Natural killer cell (primary cell): ENCODE measurements around the gene TLX1. TPM values are rescaled to one million over a fixed set of nuclear protein-coding genes. Genes with fewer than 3 reads are reported as not detected.

Experiments used
- ATAC-seq, 3 donors: fragments of 150-1000 bp in 2 of 3; fragments of 200-7000 bp in 1 of 3; cut with Tn5 transposase; 1 replicate in 1 of 3; 2 replicates in 2 of 3; pipeline ENCODE4 v1.10.0; 2021; ENCODE audit warnings: mild to moderate bottlenecking in 2 of 3, moderate library complexity in 2 of 3
- DNase-seq, 2 donors: peaks; one replicate each; pipeline versions ENCODE4 v3.0.0 to v3.0.0-alpha.2; 2013 to 2021; ENCODE audit warnings: mixed read lengths in 1 of 2
- H3K27ac ChIP-seq: one replicate; pipeline ENCODE4 v1.5.1; 2013; ENCODE audit warnings: mild to moderate bottlenecking, low read length
- H3K27me3 ChIP-seq: one replicate; pipeline ENCODE4 v1.6.1; 2013; ENCODE audit warnings: low read length; ENCODE audit not compliant: control insufficient read depth, insufficient read depth
- H3K36me3 ChIP-seq: one replicate; pipeline ENCODE4 v1.6.1; 2013; ENCODE audit warnings: low read length; ENCODE audit not compliant: control insufficient read depth, insufficient read depth
- H3K4me1 ChIP-seq: one replicate; pipeline ENCODE4 v1.6.1; 2013; ENCODE audit warnings: low read length; ENCODE audit not compliant: control insufficient read depth, insufficient read depth
- H3K4me3 ChIP-seq: one replicate; pipeline ENCODE4 v1.5.1; 2013; ENCODE audit warnings: low read length
- H3K9me3 ChIP-seq: one replicate; pipeline ENCODE4 v1.6.1; 2013; ENCODE audit warnings: low read length; ENCODE audit not compliant: control insufficient read depth, insufficient read depth
- H3K27ac Mint-ChIP-seq, 2 donors: one replicate each; pipeline ENCODE4 v1.8.0; 2022; ENCODE audit warnings: mild to moderate bottlenecking in 2 of 2, mixed read lengths in 2 of 2, moderate library complexity in 1 of 2
- H3K27me3 Mint-ChIP-seq, 2 donors: one replicate each; pipeline ENCODE4 v1.8.0; 2022; ENCODE audit warnings: low read depth in 2 of 2, mixed read lengths in 2 of 2
- H3K36me3 Mint-ChIP-seq: one replicate; pipeline ENCODE4 v1.8.0; 2022; ENCODE audit warnings: mixed read lengths
- H3K4me1 Mint-ChIP-seq, 2 donors: one replicate each; pipeline ENCODE4 v1.8.0; 2022; ENCODE audit warnings: mixed read lengths in 2 of 2
- H3K4me3 Mint-ChIP-seq: one replicate; pipeline ENCODE4 v1.8.0; 2022; ENCODE audit warnings: mild to moderate bottlenecking, moderate library complexity, mixed read lengths
- H3K9me3 Mint-ChIP-seq, 2 donors: one replicate each; pipeline ENCODE4 v1.8.0; 2022; ENCODE audit warnings: mixed read lengths in 2 of 2
- WGBS: methylation state at CpG from one replicate; pipeline ENCODE4 v1.1.7; 2013; ENCODE audit warnings: missing lambda C conversion rate; ENCODE audit not compliant: insufficient coverage; 5-methylcytosine and 5-hydroxymethylcytosine counted together
- intact Hi-C: fragments of 100-400 bp; cut with micrococcal nuclease; formaldehyde crosslinking; loops from one replicate; pipeline ENCODE4 v1.14.2; 2022
- total RNA-seq, 4 donors: library from RNA; stranded (reverse); fragments of 120-200 nt in 1 of 4; gene quantifications; one replicate each; pipeline versions ENCODE4 v1.2.3 to v1.2.4, GENCODE V29; 2013 to 2022
- TF ChIP-seq, protein P1 (sequence below): fragments of 200-600 bp; IDR thresholded peaks from one replicate; pipeline ENCODE4 v1.8.0; 2022; ENCODE audit warnings: antibody characterized with exemption

The TLX1 gene
- total RNA-seq, 3 donors from 2014 or later (not counting 1 experiment from before 2014, with no cell fraction given) = not detected

DNA sequence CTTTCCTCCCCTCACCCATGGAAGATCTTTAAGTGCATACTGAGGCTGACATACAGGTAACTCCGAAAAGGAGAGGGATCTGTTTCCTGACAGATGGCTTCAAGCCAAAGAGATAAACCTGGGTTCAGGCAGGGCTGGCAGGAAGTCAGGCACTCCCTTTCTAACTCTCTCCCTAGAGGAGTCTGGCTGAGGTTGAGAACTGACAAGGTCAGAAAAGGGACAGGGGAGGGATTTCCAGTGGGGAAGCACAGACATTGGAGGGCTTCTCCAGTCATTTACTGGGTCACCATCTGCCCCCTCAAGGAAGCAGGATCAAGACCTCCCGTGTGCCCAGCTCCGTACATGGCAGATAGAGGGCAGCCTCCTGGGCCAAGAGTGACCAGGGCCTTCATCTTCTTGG, 31.6 kb downstream of the TLX1 start:
- H3K36me3 Mint-ChIP-seq = no peaks in the 10 kb centered on the region
- no peaks in the 10 kb centered on the region for H3K9me3 ChIP-seq
- TF ChIP-seq, protein P1, sequence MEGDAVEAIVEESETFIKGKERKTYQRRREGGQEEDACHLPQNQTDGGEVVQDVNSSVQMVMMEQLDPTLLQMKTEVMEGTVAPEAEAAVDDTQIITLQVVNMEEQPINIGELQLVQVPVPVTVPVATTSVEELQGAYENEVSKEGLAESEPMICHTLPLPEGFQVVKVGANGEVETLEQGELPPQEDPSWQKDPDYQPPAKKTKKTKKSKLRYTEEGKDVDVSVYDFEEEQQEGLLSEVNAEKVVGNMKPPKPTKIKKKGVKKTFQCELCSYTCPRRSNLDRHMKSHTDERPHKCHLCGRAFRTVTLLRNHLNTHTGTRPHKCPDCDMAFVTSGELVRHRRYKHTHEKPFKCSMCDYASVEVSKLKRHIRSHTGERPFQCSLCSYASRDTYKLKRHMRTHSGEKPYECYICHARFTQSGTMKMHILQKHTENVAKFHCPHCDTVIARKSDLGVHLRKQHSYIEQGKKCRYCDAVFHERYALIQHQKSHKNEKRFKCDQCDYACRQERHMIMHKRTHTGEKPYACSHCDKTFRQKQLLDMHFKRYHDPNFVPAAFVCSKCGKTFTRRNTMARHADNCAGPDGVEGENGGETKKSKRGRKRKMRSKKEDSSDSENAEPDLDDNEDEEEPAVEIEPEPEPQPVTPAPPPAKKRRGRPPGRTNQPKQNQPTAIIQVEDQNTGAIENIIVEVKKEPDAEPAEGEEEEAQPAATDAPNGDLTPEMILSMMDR = no peak
- WGBS = 47% methylated on average over 3 of the region's 3 CpGs
- no peaks in the 10 kb centered on the region for H3K9me3 Mint-ChIP-seq
- H3K4me1 ChIP-seq = peaks cover 7% of the 10 kb centered on the region
- intact Hi-C loops = no loop called here
- DNase-seq (no peak), ATAC-seq (no peak)
- H3K36me3 ChIP-seq = no peaks in the 10 kb centered on the region
- H3K4me1 Mint-ChIP-seq = peaks cover 18 to 20% of the 10 kb centered on the region in 2 donors
- H3K27ac ChIP-seq = no peak overlapping the region
- H3K27ac Mint-ChIP-seq = no peak overlapping the region
- H3K4me3 Mint-ChIP-seq = no peak overlapping the region
- no peak overlapping the region for H3K4me3 ChIP-seq
- peaks cover 23% of the 10 kb centered on the region for H3K27me3 ChIP-seq
- peaks cover 31 to 69% of the 10 kb centered on the region in 2 donors for H3K27me3 Mint-ChIP-seq

DNA sequence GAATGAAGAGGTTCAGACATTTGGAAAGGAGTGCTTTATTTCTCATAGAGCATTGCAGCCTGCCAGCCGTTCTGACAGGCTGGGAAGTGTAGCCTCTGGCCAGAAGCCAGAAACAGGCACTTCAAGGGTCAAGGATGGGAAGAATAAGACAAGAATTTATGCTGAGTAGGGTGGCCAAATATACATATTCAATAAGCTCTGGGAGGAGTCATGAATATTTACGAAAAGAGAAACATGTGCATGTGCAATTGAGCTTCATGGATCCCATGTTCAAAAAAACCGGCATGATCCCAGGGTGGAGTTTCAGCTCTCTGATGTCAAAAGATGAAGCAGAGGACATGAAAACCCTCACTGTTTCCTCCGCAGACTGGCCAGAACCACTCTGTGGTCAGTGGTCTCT, 32.9 kb downstream of the TLX1 start:
- H3K4me3 ChIP-seq = no peak overlapping the region
- Mint-ChIP-seq H3K9me3 (no peaks in the 10 kb centered on the region), H3K27me3 (peaks cover 34 to 71% of the 10 kb centered on the region in 2 donors), H3K4me3 (no peak overlapping the region), H3K36me3 (no peaks in the 10 kb centered on the region), H3K27ac (no peak overlapping the region), H3K4me1 (peaks cover 18 to 20% of the 10 kb centered on the region in 2 donors)
- H3K27ac ChIP-seq = no peak overlapping the region
- H3K36me3 ChIP-seq = no peaks in the 10 kb centered on the region
- no peak for DNase-seq
- no peak for ATAC-seq
- H3K9me3 ChIP-seq = no peaks in the 10 kb centered on the region
- TF ChIP-seq, protein P1 = no peak
- intact Hi-C loops = no loop called here
- WGBS = 48% methylated on average over 4 of the region's 4 CpGs
- H3K27me3 ChIP-seq = peaks cover 23% of the 10 kb centered on the region
- peaks cover 7% of the 10 kb centered on the region for H3K4me1 ChIP-seq

DNA sequence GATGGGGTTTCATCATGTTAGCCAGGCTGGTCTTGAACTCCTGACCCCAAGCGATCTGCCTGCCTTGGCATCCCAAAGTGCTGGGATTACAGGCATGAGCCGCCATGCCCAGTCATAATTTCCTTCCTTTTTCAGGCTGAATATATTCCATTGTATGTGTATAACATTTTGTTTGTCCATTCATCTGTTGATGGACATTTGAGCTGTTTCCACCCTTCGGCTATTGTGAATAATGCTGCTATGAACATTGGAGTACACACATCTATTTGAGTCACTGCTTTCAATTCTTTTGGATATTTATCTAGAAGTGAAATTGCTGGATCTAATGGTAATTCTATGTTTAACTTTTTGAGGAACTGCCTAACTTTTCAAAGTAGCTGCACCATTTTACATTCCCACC, 34.6 kb downstream of the TLX1 start:
- no peaks in the 10 kb centered on the region for H3K36me3 Mint-ChIP-seq
- Histone ChIP-seq H3K36me3 (no peaks in the 10 kb centered on the region), H3K4me1 (peaks cover 7% of the 10 kb centered on the region), H3K9me3 (no peaks in the 10 kb centered on the region), H3K27me3 (peaks cover 23% of the 10 kb centered on the region), H3K4me3 (no peak overlapping the region), H3K27ac (no peak overlapping the region)
- no peak overlapping the region for H3K4me3 Mint-ChIP-seq
- peaks cover 33 to 78% of the 10 kb centered on the region in 2 donors for H3K27me3 Mint-ChIP-seq
- ATAC-seq (no peak), DNase-seq (no peak)
- TF ChIP-seq, protein P1 = no peak
- H3K9me3 Mint-ChIP-seq = no peaks in the 10 kb centered on the region
- peaks cover 18 to 20% of the 10 kb centered on the region in 2 donors for H3K4me1 Mint-ChIP-seq
- 69% methylated on average over 2 of the region's 3 CpGs for WGBS
- intact Hi-C loops = no loop called here
- H3K27ac Mint-ChIP-seq = no peak overlapping the region

DNA sequence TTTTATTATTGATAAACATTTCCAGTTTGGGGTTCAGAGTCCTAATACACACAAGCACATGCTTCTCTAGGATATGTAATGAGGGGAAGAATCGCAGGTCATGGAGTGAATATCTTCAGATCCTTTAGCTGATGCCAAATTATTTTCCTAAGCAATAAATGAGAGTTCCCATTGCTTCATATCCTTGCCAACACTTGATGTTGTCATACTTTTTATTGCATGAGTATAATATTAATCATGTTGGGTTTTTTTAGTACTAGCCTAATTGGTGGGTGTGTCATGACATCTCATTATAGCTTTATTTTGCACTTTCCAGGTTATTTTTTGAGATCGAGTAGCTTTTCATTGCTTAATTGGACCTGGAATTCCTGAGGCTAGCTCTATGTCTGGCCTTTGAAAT, 35.3 kb downstream of the TLX1 start:
- H3K36me3 Mint-ChIP-seq = no peaks in the 10 kb centered on the region
- ATAC-seq (no peak), DNase-seq (no peak)
- no peak overlapping the region for H3K27ac ChIP-seq
- H3K27me3 Mint-ChIP-seq = peaks cover 32 to 73% of the 10 kb centered on the region in 2 donors
- TF ChIP-seq, protein P1 = no peak
- intact Hi-C loops = no loop called here
- peaks cover 23% of the 10 kb centered on the region for H3K27me3 ChIP-seq
- no peaks in the 10 kb centered on the region for H3K9me3 Mint-ChIP-seq
- no peak overlapping the region for H3K27ac Mint-ChIP-seq
- peaks cover 7% of the 10 kb centered on the region for H3K4me1 ChIP-seq
- peaks cover 16 to 18% of the 10 kb centered on the region in 2 donors for H3K4me1 Mint-ChIP-seq
- no peak overlapping the region for H3K4me3 Mint-ChIP-seq
- no peaks in the 10 kb centered on the region for H3K36me3 ChIP-seq
- H3K9me3 ChIP-seq = no peaks in the 10 kb centered on the region
- H3K4me3 ChIP-seq = no peak overlapping the region
- WGBS = 94% methylated on average over 1 of the region's 2 CpGs
